ENCODE measurements around the gene RABEP2.

The RABEP2 gene

GRCh38 chr16:28874406-28874805 lies 50.6 kb downstream of the RABEP2 start:
- H3K27me3 ChIP-seq (ENCODE audit: insufficient read depth, low read length, poor library complexity, severe bottlenecking), result no peaks in the 10 kb centered on the region
- H3K4me3 ChIP-seq (ENCODE audit: low read length, poor library complexity, severe bottlenecking), result no peak overlapping the region
- H3K4me2 ChIP-seq (ENCODE audit: low read depth, low read length, poor library complexity, severe bottlenecking), result no peak overlapping the region
- H3K4me1 ChIP-seq (ENCODE audit: insufficient read depth, low read length, poor library complexity, severe bottlenecking), result peaks cover 9% of the 10 kb centered on the region
- H3K9ac ChIP-seq (ENCODE audit: low read depth, low read length, poor library complexity, severe bottlenecking), result no peak overlapping the region
- no peaks in the 10 kb centered on the region for H3K9me2 ChIP-seq (replicated peaks; ENCODE audit: low read depth, low read length)
- TF ChIP-seq EZH2phosphoT487 (IDR thresholded peaks at IDR 0.05; ENCODE audit: borderline replicate concordance) (no peak), CTCF (conservative IDR thresholded peaks at IDR 0.05; ENCODE audit: low read length) (no peak)
- H3K9me3 ChIP-seq (ENCODE audit: insufficient read depth, low read depth, low read length), result no peaks in the 10 kb centered on the region
- H2AFZ ChIP-seq (ENCODE audit: low read length), result no peak overlapping the region
- H3K36me3 ChIP-seq (ENCODE audit: insufficient read depth, low read length), result peaks cover 24% of the 10 kb centered on the region; the same call in 1 of the 2 replicates
- no peaks in the 10 kb centered on the region; the same call in 1 of the 2 replicates for H3F3A ChIP-seq (ENCODE audit: low read depth)
- peaks cover 13% of the 10 kb centered on the region for H3K79me2 ChIP-seq (ENCODE audit: insufficient read depth, low read length)
- peaks cover 8% of the 10 kb centered on the region for H4K20me1 ChIP-seq (ENCODE audit: insufficient read depth, low read length, poor library complexity, severe bottlenecking)

GRCh38 chr16:28873543-28874201 lies 51.4 kb downstream of the RABEP2 start:
- TF ChIP-seq CTCF (conservative IDR thresholded peaks at IDR 0.05; ENCODE audit: low read length) (peak; percentile 70), EZH2phosphoT487 (IDR thresholded peaks at IDR 0.05; ENCODE audit: borderline replicate concordance) (no peak)

GRCh38 chr16:28872952-28873351 lies 52.1 kb downstream of the RABEP2 start:
- Histone ChIP-seq H3K9me2 (replicated peaks; ENCODE audit: low read depth, low read length) (no peaks in the 10 kb centered on the region), H3F3A (ENCODE audit: low read depth) (no peaks in the 10 kb centered on the region; the same call in 1 of the 2 replicates), H3K9ac (ENCODE audit: low read depth, low read length, poor library complexity, severe bottlenecking) (no peak overlapping the region), H3K36me3 (ENCODE audit: insufficient read depth, low read length) (peaks cover 32% of the 10 kb centered on the region; the same call in 1 of the 2 replicates), H2AFZ (ENCODE audit: low read length) (no peak overlapping the region), H3K27me3 (ENCODE audit: insufficient read depth, low read length, poor library complexity, severe bottlenecking) (no peaks in the 10 kb centered on the region), H3K9me3 (ENCODE audit: insufficient read depth, low read depth, low read length) (no peaks in the 10 kb centered on the region), H3K4me1 (ENCODE audit: insufficient read depth, low read length, poor library complexity, severe bottlenecking) (no peaks in the 10 kb centered on the region), H3K4me3 (ENCODE audit: low read length, poor library complexity, severe bottlenecking) (no peak overlapping the region), H3K79me2 (ENCODE audit: insufficient read depth, low read length) (no peaks in the 10 kb centered on the region), H3K4me2 (ENCODE audit: low read depth, low read length, poor library complexity, severe bottlenecking) (no peak overlapping the region), H4K20me1 (ENCODE audit: insufficient read depth, low read length, poor library complexity, severe bottlenecking) (peaks cover 8% of the 10 kb centered on the region)
- no peak for TF ChIP-seq EZH2phosphoT487 (IDR thresholded peaks at IDR 0.05; ENCODE audit: borderline replicate concordance)
- TF ChIP-seq CTCF (conservative IDR thresholded peaks at IDR 0.05; ENCODE audit: low read length), result no peak

More at GRCh38 chr16:28873543-28874201, 51.4 kb downstream of the RABEP2 start:
- Histone ChIP-seq H3K4me1 (ENCODE audit: insufficient read depth, low read length, poor library complexity, severe bottlenecking) (peaks cover 1% of the 10 kb centered on the region), H3K9me2 (replicated peaks; ENCODE audit: low read depth, low read length) (no peaks in the 10 kb centered on the region), H3K79me2 (ENCODE audit: insufficient read depth, low read length) (peaks cover 6% of the 10 kb centered on the region), H3K36me3 (ENCODE audit: insufficient read depth, low read length) (peaks cover 31% of the 10 kb centered on the region; the same call in 1 of the 2 replicates), H3F3A (ENCODE audit: low read depth) (no peaks in the 10 kb centered on the region; the same call in 1 of the 2 replicates), H3K4me3 (ENCODE audit: low read length, poor library complexity, severe bottlenecking) (no peak overlapping the region), H2AFZ (ENCODE audit: low read length) (no peak overlapping the region), H3K9me3 (ENCODE audit: insufficient read depth, low read depth, low read length) (no peaks in the 10 kb centered on the region), H3K4me2 (ENCODE audit: low read depth, low read length, poor library complexity, severe bottlenecking) (no peak overlapping the region), H3K27me3 (ENCODE audit: insufficient read depth, low read length, poor library complexity, severe bottlenecking) (no peaks in the 10 kb centered on the region), H4K20me1 (ENCODE audit: insufficient read depth, low read length, poor library complexity, severe bottlenecking) (peaks cover 8% of the 10 kb centered on the region), H3K9ac (ENCODE audit: low read depth, low read length, poor library complexity, severe bottlenecking) (no peak overlapping the region)
